ENCODE results near the gene PRKCH. TPM values are rescaled to one million over a fixed set of nuclear protein-coding genes. Genes with fewer than 3 reads are reported as not detected.

PRKCH gene
- total and polyA plus RNA-seq, 2 donors from 2014 or later, result 8.3 to 47.0 TPM

DNA sequence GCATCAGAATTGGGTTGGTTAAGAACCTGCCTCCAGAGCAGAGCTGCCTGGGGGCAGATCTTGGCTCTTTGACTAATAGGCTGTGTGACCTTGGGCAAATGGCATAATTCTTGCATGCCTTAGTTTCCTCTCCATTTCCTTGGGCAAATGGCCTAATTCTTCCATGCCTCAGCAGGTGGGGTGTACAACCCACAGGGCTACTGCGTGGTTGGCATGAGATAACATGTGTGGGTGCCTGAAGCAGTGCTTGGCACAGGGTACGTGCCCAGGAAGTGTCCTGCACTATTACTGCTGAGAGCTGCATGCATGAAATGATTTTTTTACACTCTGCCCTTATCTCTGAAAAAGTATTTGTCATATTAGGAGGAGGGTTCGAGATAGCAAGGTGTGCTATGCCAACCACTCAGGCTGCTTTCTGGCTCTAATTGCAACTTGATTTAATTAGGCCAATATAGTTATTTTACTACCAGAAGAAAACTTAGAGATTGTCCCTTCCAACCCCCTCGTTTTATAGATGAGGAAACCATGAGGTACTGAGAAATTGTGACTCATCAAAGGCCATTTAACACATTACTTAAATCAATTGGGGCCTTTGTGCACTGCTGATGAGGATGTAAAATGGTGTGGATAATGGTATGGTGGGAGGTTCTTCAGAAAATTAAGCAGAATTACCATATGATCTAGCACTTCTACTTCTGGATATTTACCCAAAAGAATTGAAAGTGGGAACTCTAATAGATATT lies 212.3 kb downstream of the PRKCH start:
- no peak for FAIRE-seq
- TF ChIP-seq, protein P1, sequence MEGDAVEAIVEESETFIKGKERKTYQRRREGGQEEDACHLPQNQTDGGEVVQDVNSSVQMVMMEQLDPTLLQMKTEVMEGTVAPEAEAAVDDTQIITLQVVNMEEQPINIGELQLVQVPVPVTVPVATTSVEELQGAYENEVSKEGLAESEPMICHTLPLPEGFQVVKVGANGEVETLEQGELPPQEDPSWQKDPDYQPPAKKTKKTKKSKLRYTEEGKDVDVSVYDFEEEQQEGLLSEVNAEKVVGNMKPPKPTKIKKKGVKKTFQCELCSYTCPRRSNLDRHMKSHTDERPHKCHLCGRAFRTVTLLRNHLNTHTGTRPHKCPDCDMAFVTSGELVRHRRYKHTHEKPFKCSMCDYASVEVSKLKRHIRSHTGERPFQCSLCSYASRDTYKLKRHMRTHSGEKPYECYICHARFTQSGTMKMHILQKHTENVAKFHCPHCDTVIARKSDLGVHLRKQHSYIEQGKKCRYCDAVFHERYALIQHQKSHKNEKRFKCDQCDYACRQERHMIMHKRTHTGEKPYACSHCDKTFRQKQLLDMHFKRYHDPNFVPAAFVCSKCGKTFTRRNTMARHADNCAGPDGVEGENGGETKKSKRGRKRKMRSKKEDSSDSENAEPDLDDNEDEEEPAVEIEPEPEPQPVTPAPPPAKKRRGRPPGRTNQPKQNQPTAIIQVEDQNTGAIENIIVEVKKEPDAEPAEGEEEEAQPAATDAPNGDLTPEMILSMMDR (IDR thresholded peaks at IDR 0.05; ENCODE audit: borderline replicate concordance, extremely low read depth, insufficient read depth), result no peak
- H3K27me3 ChIP-seq (ENCODE audit: control insufficient read depth, insufficient read depth, low read length), result no peaks in the 10 kb centered on the region
- intact Hi-C loops (cut with DNase I), result no loop called here
- H3K4me1 ChIP-seq (ENCODE audit: control insufficient read depth in 2 of 3, insufficient read depth in 2 of 3, low read depth in 1 of 3, low read length in 3 of 3), result peaks cover 0 to 25% (median 24%) of the 10 kb centered on the region in 3 donors
- no peak overlapping the region for H3K9ac ChIP-seq (ENCODE audit: low read length in 3 of 3)
- H3K27ac ChIP-seq (ENCODE audit: low read depth in 2 of 2, low read length in 2 of 2), result peak overlapping the region; percentile 22 to 23
- no peaks in the 10 kb centered on the region for H3K36me3 ChIP-seq (ENCODE audit: control insufficient read depth in 2 of 3, insufficient read depth in 3 of 3, low read length in 3 of 3)
- DNase-seq, result no peak
- no peaks in the 10 kb centered on the region for H3K9me3 ChIP-seq (ENCODE audit: control insufficient read depth in 2 of 3, insufficient read depth in 1 of 3, low read length in 3 of 3)
- H3K4me3 ChIP-seq (ENCODE audit: low read length in 3 of 3), result no peak overlapping the region

GRCh38 chr14:61535032-61535431 lies 213.7 kb downstream of the PRKCH start:
- Histone ChIP-seq H3K9ac (ENCODE audit: low read length in 3 of 3) (no peak overlapping the region), H3K4me1 (ENCODE audit: control insufficient read depth in 2 of 3, insufficient read depth in 2 of 3, low read depth in 1 of 3, low read length in 3 of 3) (peaks cover 0 to 25% (median 24%) of the 10 kb centered on the region in 3 donors), H3K27me3 (ENCODE audit: control insufficient read depth, insufficient read depth, low read length) (no peaks in the 10 kb centered on the region), H3K4me3 (ENCODE audit: low read length in 3 of 3) (no peak overlapping the region), H3K36me3 (ENCODE audit: control insufficient read depth in 2 of 3, insufficient read depth in 3 of 3, low read length in 3 of 3) (no peaks in the 10 kb centered on the region), H3K27ac (ENCODE audit: low read depth in 2 of 2, low read length in 2 of 2) (no peak overlapping the region), H3K9me3 (ENCODE audit: control insufficient read depth in 2 of 3, insufficient read depth in 1 of 3, low read length in 3 of 3) (no peaks in the 10 kb centered on the region)
- no peak for FAIRE-seq
- intact Hi-C loops (cut with DNase I), result no loop called here
- TF ChIP-seq, protein P1 (IDR thresholded peaks at IDR 0.05; ENCODE audit: borderline replicate concordance, extremely low read depth, insufficient read depth), result no peak
- DNase-seq, result no peak

- intact Hi-C loops (cut with DNase I), result no loop called here
- DNase-seq (no peak), FAIRE-seq (no peak)
- no peak overlapping the region for H3K27ac ChIP-seq (ENCODE audit: low read depth in 2 of 2, low read length in 2 of 2)
- TF ChIP-seq, protein P1 (IDR thresholded peaks at IDR 0.05; ENCODE audit: borderline replicate concordance, extremely low read depth, insufficient read depth), result no peak
- H3K4me3 ChIP-seq (ENCODE audit: low read length in 3 of 3), result no peak overlapping the region
- H3K4me1 ChIP-seq (ENCODE audit: control insufficient read depth in 2 of 3, insufficient read depth in 2 of 3, low read depth in 1 of 3, low read length in 3 of 3), result peaks cover 0 to 25% (median 24%) of the 10 kb centered on the region in 3 donors
- no peak overlapping the region for H3K9ac ChIP-seq (ENCODE audit: low read length in 3 of 3)
- H3K36me3 ChIP-seq (ENCODE audit: control insufficient read depth in 2 of 3, insufficient read depth in 3 of 3, low read length in 3 of 3), result no peaks in the 10 kb centered on the region
- no peaks in the 10 kb centered on the region for H3K9me3 ChIP-seq (ENCODE audit: control insufficient read depth in 2 of 3, insufficient read depth in 1 of 3, low read length in 3 of 3)
- H3K27me3 ChIP-seq (ENCODE audit: control insufficient read depth, insufficient read depth, low read length), result no peaks in the 10 kb centered on the region
Observed at GRCh38 chr14:61535458-61535857, 214.1 kb downstream of the PRKCH start.

All from kidney (tissue), 14 donors.